GM21619 (cell line): Measurements from ENCODE around the gene SCGB1D2.
"Not testable (repeated sequence)": the region's sequence is repeated elsewhere in the genome, so short reads cannot be mapped to it uniquely, and the experiment has no call there.

Source experiments
- ATAC-seq: cut with Tn5 transposase; IDR thresholded peaks from one replicate; pipeline ENCODE4 v1.9.1; 2021; ENCODE audit not compliant: unreplicated experiment

Gene SCGB1D2

DNA sequence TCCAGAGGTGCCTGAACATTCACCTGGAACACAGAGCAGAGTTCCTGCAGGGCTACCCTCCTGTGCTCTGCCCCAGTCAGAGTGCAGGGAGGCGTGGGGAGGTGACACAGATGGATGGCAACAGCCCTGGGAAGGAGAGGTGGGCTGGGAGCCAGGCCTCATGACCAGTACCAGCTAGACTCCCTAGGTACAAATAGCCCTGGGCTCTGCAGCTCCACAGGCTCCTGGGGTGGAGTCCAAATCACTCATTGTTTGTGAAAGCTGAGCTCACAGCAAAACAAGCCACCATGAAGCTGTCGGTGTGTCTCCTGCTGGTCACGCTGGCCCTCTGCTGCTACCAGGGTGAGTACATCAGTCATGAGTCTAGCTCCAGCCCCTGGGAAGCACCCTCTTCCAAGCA is at the start of gene SCGB1D2:
Gene SCGB1D2, plus strand, starts transcription at position 219 of the 400 bp plus-strand sequence. Its CDS starts 69 bp downstream, at position 288.
- no peak for ATAC-seq

- ATAC-seq: no peak
Observed at GRCh38 chr11:62193952-62194351, 48.1 kb upstream of the SCGB1D2 start.

DNA sequence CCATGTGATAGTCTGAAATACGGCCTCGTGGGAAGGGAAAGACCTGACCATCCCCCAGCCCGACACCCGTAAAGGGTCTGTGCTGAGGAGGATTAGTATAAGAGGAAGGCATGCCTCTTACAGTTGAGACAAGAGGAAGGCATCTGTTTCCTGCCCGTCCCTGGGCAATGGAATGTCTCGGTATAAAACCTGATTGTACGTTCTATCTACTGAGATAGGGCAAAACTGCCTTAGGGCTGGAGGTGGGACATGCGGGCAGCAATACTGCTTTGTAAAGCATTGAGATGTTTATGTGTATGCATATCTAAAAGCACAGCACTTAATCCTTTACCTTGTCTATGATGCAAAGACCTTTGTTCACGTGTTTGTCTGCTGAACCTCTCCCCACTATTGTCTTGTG is 47.0 kb upstream of the SCGB1D2 start:
- not testable (repeated sequence) for ATAC-seq

- no peak for ATAC-seq
Observed at GRCh38 chr11:62195945-62196344, 46.1 kb upstream of the SCGB1D2 start.

DNA sequence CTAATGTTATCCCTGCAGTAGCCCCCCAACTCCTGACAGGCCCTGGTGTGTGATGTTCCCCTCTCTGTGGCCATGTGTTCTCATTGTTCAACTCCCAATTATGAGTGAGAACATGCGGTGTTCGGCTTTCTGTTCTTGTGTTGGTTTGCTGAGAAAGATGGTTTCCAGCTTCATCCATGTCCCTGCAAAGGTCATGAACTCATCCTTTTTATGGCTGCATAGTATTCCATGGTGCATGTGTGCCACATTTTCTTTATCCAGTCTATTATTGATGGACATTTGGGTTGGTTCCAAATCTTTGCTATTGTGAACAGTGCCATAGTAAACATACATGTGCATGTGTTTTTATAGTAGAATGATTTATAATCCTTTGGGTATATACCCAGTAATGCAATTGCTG is 44.6 kb upstream of the SCGB1D2 start:
- not testable (repeated sequence) for ATAC-seq

DNA sequence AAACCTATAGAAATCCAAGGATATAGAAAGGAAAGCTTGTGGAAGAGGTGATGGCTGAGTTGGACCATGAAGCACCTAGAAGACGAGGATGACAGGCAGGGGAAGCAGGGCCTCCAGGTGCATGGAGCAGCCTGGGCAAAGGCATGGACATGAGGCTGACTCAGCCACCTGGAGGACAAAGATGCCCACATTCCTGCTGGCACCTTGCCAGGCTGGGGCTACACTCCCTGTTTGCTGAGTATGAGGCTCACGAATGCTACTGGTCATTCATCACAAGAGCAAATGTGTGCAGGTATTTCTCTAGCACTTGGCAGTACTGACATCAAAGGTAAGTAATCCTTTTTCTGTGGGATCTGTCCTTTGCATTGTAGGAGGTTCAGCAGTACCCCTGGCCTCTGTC is 40.7 kb upstream of the SCGB1D2 start:
- ATAC-seq: no peak

- no peak for ATAC-seq
Observed at GRCh38 chr11:62202910-62203309, 39.1 kb upstream of the SCGB1D2 start.

GRCh38 chr11:62204430-62204829 is 37.6 kb upstream of the SCGB1D2 start:
- ATAC-seq: no peak

GRCh38 chr11:62205441-62205840 is 36.6 kb upstream of the SCGB1D2 start:
- ATAC-seq: no peak

DNA sequence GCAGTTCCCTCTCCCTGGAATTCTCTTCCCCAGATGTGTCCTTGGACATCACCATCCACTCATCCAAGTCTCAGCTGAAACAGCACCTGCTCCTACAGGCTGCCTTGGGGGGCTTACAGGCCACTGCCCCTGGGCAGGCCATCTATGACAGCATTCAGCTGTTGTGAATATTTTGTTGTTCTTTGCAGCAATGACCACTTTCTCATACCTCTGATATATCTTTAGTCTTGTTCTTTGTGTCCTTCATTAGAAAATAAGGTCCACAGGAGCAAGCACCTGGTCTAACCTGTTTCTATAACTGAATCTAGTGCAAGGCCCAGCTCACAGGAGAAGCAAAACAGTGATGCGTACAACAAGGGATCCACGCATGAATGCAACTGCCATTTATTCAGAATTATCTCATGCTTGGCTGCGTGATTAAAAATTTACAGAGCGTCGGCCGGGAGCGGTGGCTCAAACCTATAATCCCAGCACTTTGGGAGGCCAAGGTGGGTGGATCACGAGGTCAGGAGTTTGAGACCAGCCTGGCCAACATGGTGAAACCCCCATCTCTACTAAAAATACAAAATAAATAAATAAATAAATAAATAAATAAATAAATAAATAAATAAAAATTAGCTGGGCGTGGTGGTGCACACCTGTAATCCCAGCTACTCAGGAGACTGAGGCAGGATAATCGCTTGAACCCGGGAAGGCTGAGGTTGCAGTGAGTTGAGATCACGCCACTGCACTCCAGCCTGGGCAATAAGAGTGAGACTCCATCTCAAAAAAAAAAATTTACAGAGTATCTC is 35.6 kb upstream of the SCGB1D2 start:
- not testable (repeated sequence) for ATAC-seq

DNA sequence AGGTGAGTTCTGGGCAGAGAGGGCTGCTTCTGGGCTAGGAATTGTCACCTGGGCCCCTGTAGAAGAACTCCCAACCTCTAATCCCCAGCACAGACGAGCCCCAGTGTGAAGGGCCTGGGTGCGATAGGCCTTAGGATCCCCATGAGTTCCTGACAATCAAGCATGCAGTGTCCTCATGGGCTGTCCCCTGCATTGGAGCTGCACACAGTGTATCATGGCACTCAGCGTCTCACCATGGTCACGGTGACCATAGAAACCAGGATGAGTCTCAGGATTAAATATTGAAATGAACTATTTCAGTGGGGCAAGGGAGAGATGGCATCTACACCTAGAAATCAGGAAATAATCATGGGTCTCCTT is 33.3 kb upstream of the SCGB1D2 start:
- no peak for ATAC-seq

GRCh38 chr11:62217191-62217748 is 24.8 kb upstream of the SCGB1D2 start:
- ATAC-seq: no peak

GRCh38 chr11:62221498-62221897 is 20.5 kb upstream of the SCGB1D2 start:
- ATAC-seq: no peak

- ATAC-seq: no peak
Observed at GRCh38 chr11:62223095-62223494, 18.9 kb upstream of the SCGB1D2 start.

DNA sequence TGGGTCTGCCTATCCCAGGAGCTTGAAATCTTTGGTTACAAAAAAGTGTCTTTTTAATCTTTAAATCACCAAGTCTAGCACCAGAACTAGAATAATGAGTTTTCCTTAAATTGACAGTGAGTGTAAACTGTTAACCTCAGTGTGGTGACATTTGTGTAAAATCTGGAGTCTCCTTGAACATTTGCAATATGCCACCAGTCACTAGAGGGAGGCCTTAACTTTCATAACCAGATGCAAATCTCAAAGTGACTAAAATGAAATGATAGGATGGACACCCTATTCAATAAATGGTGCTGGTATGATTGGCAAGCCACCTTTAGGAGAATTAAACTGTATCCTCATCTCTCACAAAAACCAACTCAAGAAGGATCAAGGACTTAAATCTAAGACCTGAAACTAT is 8.3 kb upstream of the SCGB1D2 start:
- ATAC-seq: no peak

DNA sequence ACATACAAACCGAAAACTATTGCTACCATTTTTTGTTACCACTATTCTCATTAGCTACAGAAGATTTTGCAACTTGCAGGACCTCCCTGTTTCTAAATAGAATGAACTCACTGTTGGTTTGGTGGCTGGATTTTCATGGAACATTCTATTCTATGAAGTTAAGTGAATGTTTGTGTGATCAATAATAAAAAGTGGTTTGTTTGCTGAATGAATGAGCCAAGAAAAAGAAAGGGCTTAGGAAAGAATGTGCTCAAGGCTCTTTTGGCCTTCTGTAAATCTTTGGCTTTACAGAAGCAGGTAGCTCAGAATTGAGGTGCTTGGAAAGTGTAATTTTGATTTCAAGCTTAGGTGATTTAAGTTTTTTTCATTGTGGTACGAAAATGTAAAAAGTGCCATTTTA is 5.9 kb upstream of the SCGB1D2 start:
- ATAC-seq: no peak

GRCh38 chr11:62237499-62237898 is 4.5 kb upstream of the SCGB1D2 start:
- ATAC-seq: no peak

GRCh38 chr11:62238151-62238550 is 3.9 kb upstream of the SCGB1D2 start:
- ATAC-seq: no peak

DNA sequence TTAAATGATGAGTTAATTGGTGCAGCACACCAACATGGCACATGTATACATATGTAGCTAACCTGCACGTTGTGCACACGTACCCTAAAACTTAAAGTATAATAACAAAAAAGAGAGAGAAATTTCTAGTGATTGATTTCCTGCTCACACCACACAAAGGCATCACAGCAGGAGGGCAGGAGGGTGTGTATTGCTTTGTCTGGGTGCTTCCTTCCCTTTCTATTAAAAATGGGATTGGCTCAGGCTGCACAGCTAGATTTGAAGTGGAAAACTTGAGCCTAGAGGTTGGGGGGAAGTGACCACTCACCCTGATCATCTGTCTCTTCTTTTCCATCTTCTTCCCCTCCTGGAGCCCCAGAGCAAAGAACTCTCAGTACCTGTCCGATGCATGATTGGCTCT is 944 bp upstream of the SCGB1D2 start:
- ATAC-seq: no peak

DNA sequence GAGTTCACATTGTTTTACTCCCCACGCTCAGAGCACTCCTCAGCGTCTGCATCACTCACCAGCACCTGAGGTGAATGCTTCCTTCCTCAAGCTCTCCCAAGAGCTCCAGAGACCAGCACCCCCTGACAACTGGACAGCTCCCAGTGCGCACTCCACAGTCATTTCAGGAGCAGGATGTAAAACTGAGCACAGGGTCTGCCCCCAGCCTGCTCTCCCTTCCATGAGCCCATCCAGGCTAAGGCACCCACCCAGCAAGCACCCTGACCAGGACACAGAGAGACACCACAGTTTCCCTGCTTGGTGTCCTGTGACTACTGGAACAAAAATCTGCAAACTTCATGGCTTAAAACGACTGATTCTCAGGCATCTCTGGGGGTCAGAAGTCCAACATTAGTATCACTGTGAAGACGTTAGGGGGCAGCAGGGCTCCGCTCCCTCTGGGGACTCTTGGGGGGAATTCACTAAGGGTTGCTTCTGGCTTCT is 3.3 kb downstream of the SCGB1D2 start:
- ATAC-seq: no peak

DNA sequence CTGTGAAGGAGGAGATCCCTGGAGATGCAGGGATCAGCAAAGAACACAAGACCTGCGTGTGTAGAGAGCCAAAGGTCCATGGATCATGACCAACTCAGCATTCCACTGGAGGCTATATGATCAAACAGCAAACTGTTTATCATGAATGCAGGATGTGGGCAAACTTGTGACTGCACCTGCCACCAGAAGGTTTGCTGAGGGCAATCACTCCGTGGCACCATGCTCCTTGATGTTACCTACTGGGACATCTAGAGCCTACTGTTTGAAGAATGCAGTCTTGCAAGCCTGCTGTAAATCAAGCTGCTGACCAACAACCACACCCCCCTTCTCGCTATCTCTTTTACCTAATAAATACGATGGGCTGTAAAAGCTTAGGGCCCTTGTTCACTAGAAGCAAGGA is 9.7 kb downstream of the SCGB1D2 start:
- no peak for ATAC-seq

DNA sequence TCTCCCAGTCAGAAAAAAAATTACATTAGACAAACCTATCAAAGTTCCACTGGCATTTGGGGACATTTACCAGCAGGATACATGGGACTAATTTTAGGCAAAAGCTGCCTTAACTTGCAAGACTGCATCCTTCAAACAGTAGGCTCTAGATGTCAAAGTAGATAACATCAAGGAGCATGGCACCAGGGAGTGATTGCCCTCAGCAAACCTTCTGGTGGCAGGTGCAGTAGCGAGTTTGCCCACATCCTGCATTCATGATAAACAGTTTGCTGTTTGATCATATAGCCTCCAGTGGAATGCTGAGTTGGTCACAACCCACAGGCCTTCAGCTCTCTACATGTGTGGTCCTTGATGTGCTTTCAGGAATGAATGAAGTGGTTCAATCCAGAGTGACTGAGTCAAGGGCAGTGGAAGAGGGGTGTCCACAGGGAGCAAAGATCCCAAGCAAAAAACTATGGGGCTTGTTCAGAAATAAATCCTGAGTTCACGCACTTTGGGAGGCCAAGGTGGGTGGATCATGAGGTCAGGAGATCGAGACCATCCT is 12.0 kb downstream of the SCGB1D2 start:
- ATAC-seq: no peak
